ENCODE measurements around the gene TSPEAR.

The TSPEAR gene

DNA sequence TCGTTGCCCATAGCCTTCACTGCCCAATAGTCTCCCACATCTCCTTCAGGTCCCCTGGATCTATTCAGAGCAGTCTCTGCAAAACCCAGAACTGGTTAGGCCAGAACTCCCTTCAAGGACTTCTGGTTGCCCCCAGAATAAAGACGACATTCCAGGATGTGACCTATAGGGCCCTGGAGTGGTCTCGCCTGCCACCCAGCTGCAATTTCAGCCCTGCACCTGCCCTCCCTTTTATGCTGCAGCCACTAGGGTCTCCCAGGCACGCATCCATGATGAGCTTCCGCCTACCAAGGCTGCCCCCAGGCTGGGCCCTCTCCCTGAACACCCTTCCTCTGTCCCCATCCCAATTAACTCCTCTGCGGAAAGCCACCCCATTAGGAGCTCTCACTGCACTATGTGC, 7.2 kb upstream of the TSPEAR start:
- FAIRE-seq, result no peak

GRCh38 chr21:44718093-44718492, 6.7 kb upstream of the TSPEAR start:
- no peak for FAIRE-seq

DNA sequence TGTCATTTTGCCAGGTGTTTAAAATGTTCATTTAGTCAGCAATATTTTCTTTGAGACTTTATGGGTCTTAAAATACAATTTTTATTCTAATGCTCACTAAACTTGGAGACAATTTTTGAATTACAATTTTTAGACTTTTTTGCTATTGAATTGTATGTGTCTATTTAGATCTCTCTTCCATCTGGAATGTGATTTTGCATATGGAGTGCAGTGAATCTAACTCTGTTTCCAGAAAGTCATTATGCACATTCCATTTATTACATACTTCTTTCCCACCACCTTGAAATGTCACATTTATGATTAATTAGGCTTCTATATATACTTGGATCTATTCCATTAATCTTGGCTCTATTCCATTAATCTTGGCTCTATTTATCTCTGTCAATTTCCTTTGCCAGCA, 5.6 kb upstream of the TSPEAR start:
- no peak for FAIRE-seq

GRCh38 chr21:44714905-44715304, 3.5 kb upstream of the TSPEAR start:
- no peak for FAIRE-seq

- no peak for FAIRE-seq
Observed at GRCh38 chr21:44713846-44714245, 2.5 kb upstream of the TSPEAR start.

- no peak for FAIRE-seq
Observed at GRCh38 chr21:44713130-44713529, 1.8 kb upstream of the TSPEAR start.

DNA sequence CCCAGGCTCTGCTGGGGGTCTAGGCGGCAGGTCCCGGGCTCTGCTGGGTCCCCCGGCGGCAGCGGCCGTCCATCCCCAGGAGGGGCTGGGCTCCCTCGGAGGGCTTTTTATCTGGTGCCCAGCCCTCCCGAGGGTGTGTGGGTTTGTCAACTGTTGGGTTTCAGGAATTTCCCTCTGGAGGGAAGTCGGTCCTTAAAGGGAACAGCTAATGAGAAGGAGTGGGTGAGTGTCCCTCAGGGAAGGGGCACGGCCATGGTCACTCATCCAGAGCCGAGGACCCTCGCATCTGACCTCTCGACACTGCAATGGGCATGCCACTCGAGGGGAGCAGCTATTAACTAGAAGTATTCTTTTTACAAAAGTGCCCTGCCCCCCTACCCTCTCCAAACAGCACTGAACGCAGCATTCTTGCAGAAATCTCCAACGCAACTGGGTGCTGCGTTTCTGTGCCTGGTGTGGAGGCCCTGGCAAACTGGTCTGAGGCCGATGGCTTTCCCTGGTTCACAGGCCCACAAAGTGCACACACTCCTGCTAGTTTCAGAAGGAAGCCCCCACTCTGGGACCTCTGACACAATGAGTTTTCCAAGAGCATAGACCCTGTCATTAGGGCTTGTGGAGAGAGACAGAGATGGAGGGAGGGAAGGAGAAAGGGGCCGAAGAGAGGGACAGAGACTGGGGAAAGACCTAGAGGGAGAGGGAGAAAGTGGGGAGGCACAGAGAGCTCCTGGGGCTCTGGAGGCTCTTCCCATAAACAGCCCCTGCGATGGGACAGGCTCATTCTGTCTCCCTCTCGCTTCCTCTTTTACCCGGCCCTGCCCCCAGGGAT, 1.0 kb upstream of the TSPEAR start:
- no peak for FAIRE-seq

- FAIRE-seq, result no peak
Observed at GRCh38 chr21:44710756-44711326, 531 bp downstream of the TSPEAR start.

GRCh38 chr21:44710294-44710665, 1.1 kb downstream of the TSPEAR start:
- no peak for FAIRE-seq

GRCh38 chr21:44709426-44710293, 1.7 kb downstream of the TSPEAR start:
- FAIRE-seq, result no peak

- no peak for FAIRE-seq
Observed at GRCh38 chr21:44708866-44709425, 2.4 kb downstream of the TSPEAR start.

DNA sequence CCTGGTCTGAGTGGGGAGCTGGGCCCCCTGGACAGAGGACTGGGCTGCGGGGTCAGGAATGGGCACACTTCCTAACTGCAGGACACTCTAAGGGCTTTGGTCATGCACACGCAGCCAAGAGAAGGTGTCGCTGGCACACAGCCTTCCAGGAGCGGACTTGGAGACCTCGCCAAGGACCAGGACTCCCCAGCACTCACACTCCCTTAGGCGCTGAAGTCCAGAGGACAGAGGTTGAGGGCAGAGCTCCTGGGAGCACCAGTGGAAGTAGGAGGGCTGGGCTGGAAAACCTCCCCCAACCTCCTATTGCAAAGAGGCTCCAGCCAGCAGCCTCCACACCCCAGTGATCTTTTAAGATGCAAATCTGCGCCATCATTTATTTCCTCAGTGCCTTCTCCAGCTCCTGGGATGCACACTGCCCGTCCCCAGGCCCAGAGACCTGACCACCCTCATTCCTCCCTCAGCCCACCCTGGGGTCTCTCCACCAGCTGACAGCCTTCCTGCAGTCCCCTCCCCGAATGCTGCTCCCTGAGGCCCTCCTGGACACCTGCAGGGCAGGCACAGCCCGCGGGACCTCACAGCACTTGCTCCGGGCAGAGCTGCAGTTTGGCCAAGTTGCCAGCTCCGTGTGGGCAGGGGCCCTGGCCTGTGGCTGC, 3.0 kb downstream of the TSPEAR start:
- FAIRE-seq, result no peak

GRCh38 chr21:44706706-44707581, 4.4 kb downstream of the TSPEAR start:
- no peak for FAIRE-seq

DNA sequence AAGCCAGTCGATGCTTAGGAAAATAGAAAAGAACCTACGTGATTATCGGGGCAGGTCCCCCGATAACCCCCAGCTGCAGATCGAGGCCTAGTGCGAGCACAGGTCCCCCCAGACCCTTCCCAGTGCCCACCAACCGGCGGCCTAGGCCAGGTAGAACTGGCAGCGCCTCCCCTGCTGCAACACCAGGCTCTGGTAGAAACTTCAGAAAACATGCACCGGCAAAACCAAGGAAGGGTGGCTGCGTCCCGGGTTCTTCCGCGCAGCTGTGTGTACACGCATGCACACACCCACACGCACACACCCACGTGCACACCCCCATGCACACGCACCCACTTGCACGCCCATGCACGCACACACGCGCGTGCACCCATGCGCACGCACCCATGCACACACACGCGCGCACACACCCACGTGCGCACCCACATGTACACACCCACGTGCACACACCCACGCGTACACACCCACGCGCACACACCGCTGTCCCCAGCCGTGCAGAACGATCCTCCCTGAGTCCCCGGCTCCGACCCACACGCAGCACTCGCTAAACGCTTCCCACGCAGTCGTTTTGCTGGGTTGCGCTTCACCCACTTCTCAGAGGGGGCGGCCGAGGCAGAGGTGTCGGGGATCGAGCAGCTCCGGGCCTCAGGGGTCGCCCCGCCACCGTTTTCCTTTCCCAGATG, 5.2 kb downstream of the TSPEAR start:
- FAIRE-seq, result no peak

DNA sequence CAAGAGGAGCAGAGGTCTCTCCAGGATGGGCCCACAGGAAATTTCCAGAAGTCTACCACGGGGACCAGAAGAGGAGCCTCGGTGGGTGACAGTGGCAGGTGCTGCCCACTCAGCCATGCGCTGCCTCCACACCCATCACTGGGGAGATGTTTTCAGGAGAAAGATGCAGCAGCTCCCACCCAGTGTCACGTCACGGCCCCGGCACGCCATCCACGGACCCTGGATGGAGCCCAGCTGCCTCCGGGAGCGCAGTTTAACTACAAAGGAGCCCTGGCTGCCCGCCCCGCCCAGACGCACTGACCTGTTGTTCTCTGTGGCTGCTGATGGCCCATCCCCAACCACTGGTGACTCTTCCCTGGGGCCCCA, 6.8 kb downstream of the TSPEAR start:
- no peak for FAIRE-seq

GRCh38 chr21:44703731-44704635, 7.4 kb downstream of the TSPEAR start:
- no peak for FAIRE-seq

GRCh38 chr21:44702973-44703730, 8.2 kb downstream of the TSPEAR start:
- FAIRE-seq, result no peak

- FAIRE-seq, result no peak
Observed at GRCh38 chr21:44702111-44702972, 9.0 kb downstream of the TSPEAR start.

Data from TTC549 (cell line).